ENCODE measurements around the gene EXD2.

Gene EXD2

DNA sequence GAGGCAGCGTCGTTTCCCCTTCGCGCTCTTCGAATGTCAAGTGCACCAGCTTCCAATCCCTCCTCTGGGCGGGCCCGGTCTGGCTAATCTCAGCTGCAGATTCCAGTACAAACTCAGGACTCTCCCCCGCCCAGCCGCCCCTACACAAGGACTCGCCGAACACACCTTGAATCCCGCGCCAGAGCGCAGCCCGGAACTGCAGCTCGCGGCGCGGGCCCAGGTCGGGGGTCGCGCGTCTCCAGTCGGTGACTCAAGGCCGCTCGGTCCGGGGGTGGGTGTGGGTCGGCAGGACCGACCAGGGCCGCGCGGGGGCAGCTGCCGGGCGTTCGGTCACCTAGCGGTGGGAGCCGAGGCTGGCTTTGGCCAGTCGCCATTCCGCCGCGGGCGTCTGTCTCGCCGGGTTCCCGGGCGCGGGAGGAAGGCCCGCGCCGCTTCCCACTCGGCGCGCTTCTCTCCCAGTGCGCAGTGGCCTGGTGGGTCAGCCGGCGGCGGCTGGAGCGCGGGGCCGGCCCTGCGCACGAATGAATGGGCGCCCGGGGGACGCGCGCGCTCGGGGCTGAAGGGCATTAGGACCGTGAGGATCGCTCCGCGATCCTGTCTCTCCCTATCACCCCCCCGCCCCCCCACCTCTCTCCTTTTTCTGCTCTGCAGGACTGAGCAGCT, 68.4 kb downstream of the EXD2 start, which contains the start of gene GALNT16:
GALNT16 (plus strand) TSS at position 632 of the 663 bp plus-strand sequence. CDS start 133 bp downstream, outside the sequence.
- Histone ChIP-seq H3K27me3 (ENCODE audit: control insufficient read depth, low read length) (peaks cover 57% of the 10 kb centered on the region), H3K9me3 (ENCODE audit: control insufficient read depth, insufficient read depth, low read length) (no peaks in the 10 kb centered on the region), H3K4me2 (ENCODE audit: low read length) (peak within 1 kb of the TSS; percentile 69), H3F3A (ENCODE audit: control insufficient read depth, insufficient read depth) (no peaks in the 10 kb centered on the region), H3K79me2 (ENCODE audit: control insufficient read depth, low read length) (no peaks in the 10 kb centered on the region), H3K4me1 (ENCODE audit: control insufficient read depth, low read length) (peaks cover 7% of the 10 kb centered on the region; the same call in 1 of the 2 replicates), H3K27ac (ENCODE audit: low read depth, low read length) (no peak within 1 kb of the TSS), H3K4me3 (ENCODE audit: low read length) (peak within 1 kb of the TSS; percentile 61; the same call in 1 of the 2 replicates), H3K36me3 (ENCODE audit: control insufficient read depth, low read length) (no peaks in the 10 kb centered on the region), H3K9me2 (replicated peaks; ENCODE audit: control insufficient read depth, low read length) (no peaks in the 10 kb centered on the region), H4K20me1 (ENCODE audit: control insufficient read depth, insufficient read depth, low read depth, low read length) (no peaks in the 10 kb centered on the region)
- TF ChIP-seq, protein P1, sequence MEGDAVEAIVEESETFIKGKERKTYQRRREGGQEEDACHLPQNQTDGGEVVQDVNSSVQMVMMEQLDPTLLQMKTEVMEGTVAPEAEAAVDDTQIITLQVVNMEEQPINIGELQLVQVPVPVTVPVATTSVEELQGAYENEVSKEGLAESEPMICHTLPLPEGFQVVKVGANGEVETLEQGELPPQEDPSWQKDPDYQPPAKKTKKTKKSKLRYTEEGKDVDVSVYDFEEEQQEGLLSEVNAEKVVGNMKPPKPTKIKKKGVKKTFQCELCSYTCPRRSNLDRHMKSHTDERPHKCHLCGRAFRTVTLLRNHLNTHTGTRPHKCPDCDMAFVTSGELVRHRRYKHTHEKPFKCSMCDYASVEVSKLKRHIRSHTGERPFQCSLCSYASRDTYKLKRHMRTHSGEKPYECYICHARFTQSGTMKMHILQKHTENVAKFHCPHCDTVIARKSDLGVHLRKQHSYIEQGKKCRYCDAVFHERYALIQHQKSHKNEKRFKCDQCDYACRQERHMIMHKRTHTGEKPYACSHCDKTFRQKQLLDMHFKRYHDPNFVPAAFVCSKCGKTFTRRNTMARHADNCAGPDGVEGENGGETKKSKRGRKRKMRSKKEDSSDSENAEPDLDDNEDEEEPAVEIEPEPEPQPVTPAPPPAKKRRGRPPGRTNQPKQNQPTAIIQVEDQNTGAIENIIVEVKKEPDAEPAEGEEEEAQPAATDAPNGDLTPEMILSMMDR (IDR thresholded peaks at IDR 0.05; ENCODE audit: low read depth, low read length, poor library complexity, severe bottlenecking) = no peak
- no peak for TF ChIP-seq EZH2phosphoT487 (IDR thresholded peaks at IDR 0.05; ENCODE audit: borderline replicate concordance, low read length)

DNA sequence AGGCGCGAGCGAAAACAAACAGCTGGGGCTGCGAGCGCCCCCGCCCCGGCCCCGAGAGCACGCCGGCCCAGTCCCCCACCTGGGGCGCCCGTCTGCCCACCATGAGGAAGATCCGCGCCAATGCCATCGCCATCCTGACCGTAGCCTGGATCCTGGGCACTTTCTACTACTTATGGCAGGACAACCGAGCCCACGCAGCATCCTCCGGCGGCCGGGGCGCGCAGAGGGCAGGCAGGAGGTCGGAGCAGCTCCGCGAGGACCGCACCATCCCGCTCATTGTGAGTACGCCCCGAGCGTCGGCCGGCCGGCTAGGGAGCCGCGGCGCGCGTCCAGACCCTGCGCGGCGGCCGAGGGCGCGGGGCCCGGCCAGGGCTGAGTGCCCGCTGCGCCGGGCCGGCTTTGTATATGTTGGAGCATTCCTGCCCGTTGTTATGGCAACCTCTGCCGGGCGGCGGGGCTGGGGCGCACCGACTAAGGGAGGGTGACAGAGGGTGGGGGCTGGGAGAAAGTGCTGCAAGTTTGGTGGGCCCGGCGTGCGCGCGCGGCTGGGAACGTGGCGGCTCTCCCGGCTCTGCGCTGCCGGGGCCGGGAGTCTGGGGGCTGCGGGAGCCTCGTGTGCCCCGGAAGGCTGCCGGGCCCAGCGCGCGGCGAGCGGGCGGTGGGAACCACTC, 69.0 kb downstream of the EXD2 start:
- Histone ChIP-seq H4K20me1 (ENCODE audit: control insufficient read depth, insufficient read depth, low read depth, low read length) (no peaks in the 10 kb centered on the region), H3K4me3 (ENCODE audit: low read length) (no peak overlapping the region), H3K36me3 (ENCODE audit: control insufficient read depth, low read length) (no peaks in the 10 kb centered on the region), H3K79me2 (ENCODE audit: control insufficient read depth, low read length) (no peaks in the 10 kb centered on the region), H3K9me2 (replicated peaks; ENCODE audit: control insufficient read depth, low read length) (no peaks in the 10 kb centered on the region), H3F3A (ENCODE audit: control insufficient read depth, insufficient read depth) (no peaks in the 10 kb centered on the region), H3K27me3 (ENCODE audit: control insufficient read depth, low read length) (peaks cover 55% of the 10 kb centered on the region), H3K27ac (ENCODE audit: low read depth, low read length) (no peak overlapping the region), H3K4me2 (ENCODE audit: low read length) (no peak overlapping the region), H3K9me3 (ENCODE audit: control insufficient read depth, insufficient read depth, low read length) (no peaks in the 10 kb centered on the region), H3K4me1 (ENCODE audit: control insufficient read depth, low read length) (peaks cover 7% of the 10 kb centered on the region; the same call in 1 of the 2 replicates)
- no peak for TF ChIP-seq EZH2phosphoT487 (IDR thresholded peaks at IDR 0.05; ENCODE audit: borderline replicate concordance, low read length)
- TF ChIP-seq, protein P1 (IDR thresholded peaks at IDR 0.05; ENCODE audit: low read depth, low read length, poor library complexity, severe bottlenecking) = no peak

DNA sequence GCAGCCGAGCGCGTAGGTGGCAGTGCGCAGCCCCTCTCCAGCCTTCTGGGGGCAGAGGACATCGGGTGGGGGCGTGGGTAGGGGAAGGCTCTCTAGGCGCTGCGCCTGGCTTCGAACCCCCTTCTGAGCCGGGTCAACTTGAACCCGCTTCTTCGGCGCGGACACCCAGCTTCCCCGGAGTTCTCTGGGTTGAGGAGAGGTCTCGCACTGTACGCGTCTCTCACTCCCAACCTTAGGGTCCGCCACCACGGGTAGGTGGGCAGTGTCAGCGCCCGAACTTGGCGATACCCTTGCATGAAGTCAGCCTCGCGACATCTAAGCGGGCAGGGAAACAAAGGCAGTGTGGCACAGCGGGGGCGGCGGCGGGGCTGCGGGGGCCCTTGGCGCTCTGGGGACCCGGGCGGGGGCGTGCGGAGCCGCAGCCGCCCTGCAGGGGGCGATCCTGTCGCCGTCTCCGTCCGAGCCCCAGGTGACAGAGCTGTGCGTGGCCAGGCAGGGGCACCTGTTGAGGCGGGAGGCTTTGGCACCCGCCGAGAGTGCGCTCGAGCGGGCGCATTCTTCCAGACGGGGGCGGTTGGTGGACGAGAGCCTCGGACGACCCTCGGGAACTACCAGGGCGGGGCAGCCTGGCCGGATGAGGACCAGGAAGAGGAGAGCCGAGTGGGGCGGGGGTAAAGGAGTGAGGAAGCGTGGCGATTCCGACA, 69.7 kb downstream of the EXD2 start:
- no peaks in the 10 kb centered on the region for H3K36me3 ChIP-seq (ENCODE audit: control insufficient read depth, low read length)
- no peaks in the 10 kb centered on the region for H4K20me1 ChIP-seq (ENCODE audit: control insufficient read depth, insufficient read depth, low read depth, low read length)
- no peak overlapping the region for H3K27ac ChIP-seq (ENCODE audit: low read depth, low read length)
- H3K4me3 ChIP-seq (ENCODE audit: low read length) = peak overlapping the region; percentile 61
- TF ChIP-seq, protein P1 (IDR thresholded peaks at IDR 0.05; ENCODE audit: low read depth, low read length, poor library complexity, severe bottlenecking) = peak; percentile 70
- no peak; the same call in 1 of the 2 replicates for TF ChIP-seq EZH2phosphoT487 (IDR thresholded peaks at IDR 0.05; ENCODE audit: borderline replicate concordance, low read length)
- H3K4me2 ChIP-seq (ENCODE audit: low read length) = peak overlapping the region; percentile 69
- no peaks in the 10 kb centered on the region for H3K79me2 ChIP-seq (ENCODE audit: control insufficient read depth, low read length)
- peaks cover 61% of the 10 kb centered on the region for H3K27me3 ChIP-seq (ENCODE audit: control insufficient read depth, low read length)
- no peaks in the 10 kb centered on the region for H3F3A ChIP-seq (ENCODE audit: control insufficient read depth, insufficient read depth)
- H3K4me1 ChIP-seq (ENCODE audit: control insufficient read depth, low read length) = peaks cover 7% of the 10 kb centered on the region; the same call in 1 of the 2 replicates
- H3K9me3 ChIP-seq (ENCODE audit: control insufficient read depth, insufficient read depth, low read length) = no peaks in the 10 kb centered on the region
- H3K9me2 ChIP-seq (replicated peaks; ENCODE audit: control insufficient read depth, low read length) = no peaks in the 10 kb centered on the region
